ENCODE results near the gene NUP42. TPM values are rescaled to one million over a fixed set of nuclear protein-coding genes. Genes with fewer than 3 reads are reported as not detected.

NUP42 gene
- 63.2 TPM for total RNA-seq

GRCh38 chr7:23181684-23182553 lies at the start of gene NUP42:
Gene NUP42, plus strand, starts transcription at chr7:23182048. Its CDS starts 38 bp downstream, at chr7:23182086.

DNA sequence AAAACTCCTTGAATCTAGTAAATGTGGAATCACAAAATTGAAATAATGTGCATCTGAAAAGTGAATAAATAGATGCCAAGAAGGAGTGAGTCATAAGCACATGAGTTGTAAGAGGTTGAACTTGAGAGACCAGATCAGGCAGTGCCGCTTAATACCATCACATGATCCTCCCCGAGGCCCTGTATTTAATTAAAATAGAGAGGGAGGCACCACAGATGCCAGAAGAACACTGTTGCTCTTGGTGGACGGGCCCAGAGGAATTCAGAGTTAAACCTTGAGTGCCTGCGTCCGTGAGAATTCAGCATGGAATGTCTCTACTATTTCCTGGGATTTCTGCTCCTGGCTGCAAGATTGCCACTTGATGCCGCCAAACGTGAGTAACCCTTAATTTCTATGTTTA lies 64.7 kb downstream of the NUP42 start, which contains the start of gene GPNMB:
TSS of gene GPNMB (plus strand) at position 221 of the 400 bp plus-strand sequence. CDS start at position 304, 83 bp downstream.

Other genes with a start within 250 kb of the NUP42 start
- 33.7 TPM for gene HYCC1, start 167.9 kb upstream of the NUP42 start, total RNA-seq
- 81.0 TPM for gene KLHL7, start 76.3 kb upstream of the NUP42 start, total RNA-seq
- gene GPNMB, start 64.7 kb downstream of the NUP42 start, total RNA-seq, result 7.2 TPM
- 30.7 TPM for gene MALSU1, start 117.3 kb downstream of the NUP42 start, total RNA-seq

All from diencephalon (tissue), 1 donor.